ENCODE results near the gene CCNG2.

CCNG2 gene

DNA sequence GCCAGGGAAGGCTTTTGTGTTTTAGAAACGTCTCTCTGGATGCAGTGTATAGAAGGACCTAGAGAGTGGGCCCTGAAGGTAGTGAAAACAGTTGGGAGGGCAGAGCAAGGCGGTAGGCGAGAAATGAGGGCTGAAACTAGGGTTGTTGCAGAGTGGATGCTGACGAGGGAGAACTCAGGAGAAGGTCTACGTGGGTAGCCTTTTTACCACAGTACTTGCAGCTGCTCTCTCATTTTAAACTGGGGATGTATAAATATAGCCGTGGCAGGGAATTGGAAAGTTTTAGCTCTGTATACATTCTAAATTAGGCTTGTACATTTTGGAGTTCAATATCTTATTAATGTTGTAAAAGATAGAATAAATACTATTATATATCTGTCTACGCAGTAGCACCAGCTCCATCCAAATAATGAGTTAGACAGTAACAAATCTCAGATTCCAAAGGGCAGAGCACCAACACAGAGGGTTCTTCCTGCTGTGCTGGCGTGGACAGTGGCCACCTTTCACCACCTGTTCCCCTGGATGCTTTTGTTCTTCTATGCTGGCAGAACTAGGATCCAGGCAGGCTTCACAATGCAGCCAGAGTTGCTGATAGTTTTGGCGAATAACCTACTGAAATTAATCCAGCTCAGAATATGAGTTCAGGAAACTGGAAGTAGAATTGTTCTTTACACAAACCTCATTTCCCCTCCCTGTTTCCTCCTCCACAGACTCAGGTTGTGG is 31.7 kb downstream of the CCNG2 start:
- Histone ChIP-seq H3K79me2 (ENCODE audit: insufficient read depth, low read length) (no peaks in the 10 kb centered on the region), H3K4me3 (ENCODE audit: insufficient read depth, low read length, poor library complexity, severe bottlenecking) (no peak overlapping the region), H2AFZ (ENCODE audit: low read depth, low read length, severe bottlenecking) (no peak overlapping the region), H3K9me2 (replicated peaks; ENCODE audit: insufficient read depth, low read length) (no peaks in the 10 kb centered on the region), H3K4me2 (ENCODE audit: low read depth, low read length, poor library complexity, severe bottlenecking) (no peak overlapping the region), H3K27ac (ENCODE audit: low read depth, low read length) (no peak overlapping the region), H3K9me3 (ENCODE audit: insufficient read depth, low read length) (no peaks in the 10 kb centered on the region), H3K27me3 (ENCODE audit: low read length) (no peaks in the 10 kb centered on the region), H3K36me3 (ENCODE audit: low read length) (no peaks in the 10 kb centered on the region), H3K9ac (ENCODE audit: low read length) (no peak overlapping the region), H4K20me1 (ENCODE audit: low read depth, low read length) (no peaks in the 10 kb centered on the region), H3F3A (ENCODE audit: insufficient read depth) (peaks cover 4% of the 10 kb centered on the region)
- TF ChIP-seq EZH2phosphoT487 (conservative IDR thresholded peaks at IDR 0.05; ENCODE audit: low read length), result no peak
- TF ChIP-seq, protein P1, sequence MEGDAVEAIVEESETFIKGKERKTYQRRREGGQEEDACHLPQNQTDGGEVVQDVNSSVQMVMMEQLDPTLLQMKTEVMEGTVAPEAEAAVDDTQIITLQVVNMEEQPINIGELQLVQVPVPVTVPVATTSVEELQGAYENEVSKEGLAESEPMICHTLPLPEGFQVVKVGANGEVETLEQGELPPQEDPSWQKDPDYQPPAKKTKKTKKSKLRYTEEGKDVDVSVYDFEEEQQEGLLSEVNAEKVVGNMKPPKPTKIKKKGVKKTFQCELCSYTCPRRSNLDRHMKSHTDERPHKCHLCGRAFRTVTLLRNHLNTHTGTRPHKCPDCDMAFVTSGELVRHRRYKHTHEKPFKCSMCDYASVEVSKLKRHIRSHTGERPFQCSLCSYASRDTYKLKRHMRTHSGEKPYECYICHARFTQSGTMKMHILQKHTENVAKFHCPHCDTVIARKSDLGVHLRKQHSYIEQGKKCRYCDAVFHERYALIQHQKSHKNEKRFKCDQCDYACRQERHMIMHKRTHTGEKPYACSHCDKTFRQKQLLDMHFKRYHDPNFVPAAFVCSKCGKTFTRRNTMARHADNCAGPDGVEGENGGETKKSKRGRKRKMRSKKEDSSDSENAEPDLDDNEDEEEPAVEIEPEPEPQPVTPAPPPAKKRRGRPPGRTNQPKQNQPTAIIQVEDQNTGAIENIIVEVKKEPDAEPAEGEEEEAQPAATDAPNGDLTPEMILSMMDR (IDR thresholded peaks at IDR 0.05; ENCODE audit: insufficient read depth, low read length, poor library complexity, severe bottlenecking), result no peak

DNA sequence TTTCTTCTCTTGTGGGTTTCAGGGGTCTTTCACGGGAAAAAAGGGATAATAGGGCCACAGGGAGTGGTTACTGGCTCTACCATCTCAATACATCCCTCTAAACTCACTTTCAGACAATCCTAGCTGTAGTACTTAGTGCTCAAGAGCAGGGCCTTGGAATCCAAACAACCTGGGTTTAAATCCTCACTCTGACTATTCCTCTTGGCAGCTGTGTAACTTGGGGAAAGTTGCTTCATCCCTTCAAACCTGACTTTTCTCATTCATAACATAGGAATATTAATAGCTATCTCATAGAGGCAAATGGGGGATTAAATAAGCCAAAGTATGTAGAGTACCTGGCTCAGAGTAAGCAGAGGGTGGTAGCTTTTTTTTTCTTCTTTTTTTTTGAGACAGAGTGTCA is 32.4 kb downstream of the CCNG2 start:
- no peaks in the 10 kb centered on the region for H3K27me3 ChIP-seq (ENCODE audit: low read length)
- no peak overlapping the region for H3K4me3 ChIP-seq (ENCODE audit: insufficient read depth, low read length, poor library complexity, severe bottlenecking)
- no peaks in the 10 kb centered on the region for H3K36me3 ChIP-seq (ENCODE audit: low read length)
- H3K27ac ChIP-seq (ENCODE audit: low read depth, low read length), result no peak overlapping the region
- no peak overlapping the region for H3K9ac ChIP-seq (ENCODE audit: low read length)
- no peaks in the 10 kb centered on the region for H3K9me2 ChIP-seq (replicated peaks; ENCODE audit: insufficient read depth, low read length)
- no peaks in the 10 kb centered on the region for H4K20me1 ChIP-seq (ENCODE audit: low read depth, low read length)
- TF ChIP-seq, protein P1 (IDR thresholded peaks at IDR 0.05; ENCODE audit: insufficient read depth, low read length, poor library complexity, severe bottlenecking), result no peak
- TF ChIP-seq EZH2phosphoT487 (conservative IDR thresholded peaks at IDR 0.05; ENCODE audit: low read length), result no peak
- no peak overlapping the region for H2AFZ ChIP-seq (ENCODE audit: low read depth, low read length, severe bottlenecking)
- no peak overlapping the region for H3K4me2 ChIP-seq (ENCODE audit: low read depth, low read length, poor library complexity, severe bottlenecking)
- H3K9me3 ChIP-seq (ENCODE audit: insufficient read depth, low read length), result no peaks in the 10 kb centered on the region
- peaks cover 11% of the 10 kb centered on the region for H3F3A ChIP-seq (ENCODE audit: insufficient read depth)
- H3K79me2 ChIP-seq (ENCODE audit: insufficient read depth, low read length), result no peaks in the 10 kb centered on the region

DNA sequence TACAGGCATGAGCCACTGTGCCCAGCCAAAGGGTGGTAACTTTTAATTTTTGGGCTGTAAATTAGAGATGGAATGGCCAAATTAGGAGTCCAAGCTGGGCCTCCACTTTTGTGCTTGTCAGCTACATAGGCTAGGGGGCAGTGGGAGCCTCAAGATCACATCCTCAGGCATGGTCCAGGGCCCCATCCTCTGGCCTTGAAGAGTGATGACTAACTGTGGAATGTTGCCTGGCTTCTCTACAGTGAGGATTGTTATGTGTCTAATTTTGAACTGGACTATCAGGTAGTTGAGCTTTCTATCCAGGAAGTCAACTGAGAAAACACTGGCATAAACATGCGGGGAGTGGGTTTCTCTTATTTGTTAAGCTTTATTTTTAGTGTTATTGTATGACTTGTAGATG is 33.0 kb downstream of the CCNG2 start:
- Histone ChIP-seq H3K27me3 (ENCODE audit: low read length) (no peaks in the 10 kb centered on the region), H3K9me3 (ENCODE audit: insufficient read depth, low read length) (no peaks in the 10 kb centered on the region), H3K36me3 (ENCODE audit: low read length) (no peaks in the 10 kb centered on the region), H3F3A (ENCODE audit: insufficient read depth) (peaks cover 11% of the 10 kb centered on the region), H3K9ac (ENCODE audit: low read length) (no peak overlapping the region), H3K79me2 (ENCODE audit: insufficient read depth, low read length) (no peaks in the 10 kb centered on the region), H2AFZ (ENCODE audit: low read depth, low read length, severe bottlenecking) (no peak overlapping the region), H4K20me1 (ENCODE audit: low read depth, low read length) (no peaks in the 10 kb centered on the region), H3K4me2 (ENCODE audit: low read depth, low read length, poor library complexity, severe bottlenecking) (no peak overlapping the region), H3K4me3 (ENCODE audit: insufficient read depth, low read length, poor library complexity, severe bottlenecking) (no peak overlapping the region), H3K9me2 (replicated peaks; ENCODE audit: insufficient read depth, low read length) (no peaks in the 10 kb centered on the region), H3K27ac (ENCODE audit: low read depth, low read length) (no peak overlapping the region)
- no peak for TF ChIP-seq EZH2phosphoT487 (conservative IDR thresholded peaks at IDR 0.05; ENCODE audit: low read length)
- TF ChIP-seq, protein P1 (IDR thresholded peaks at IDR 0.05; ENCODE audit: insufficient read depth, low read length, poor library complexity, severe bottlenecking), result no peak
